SKM-1 (cell line): ENCODE results near the gene BTBD16.

Experiments used
- DNase-seq: peaks from one replicate; lab custom pipeline; 2025; ENCODE audit not compliant: unreplicated experiment; lab: John Stamatoyannopoulos, UW

Gene BTBD16

DNA sequence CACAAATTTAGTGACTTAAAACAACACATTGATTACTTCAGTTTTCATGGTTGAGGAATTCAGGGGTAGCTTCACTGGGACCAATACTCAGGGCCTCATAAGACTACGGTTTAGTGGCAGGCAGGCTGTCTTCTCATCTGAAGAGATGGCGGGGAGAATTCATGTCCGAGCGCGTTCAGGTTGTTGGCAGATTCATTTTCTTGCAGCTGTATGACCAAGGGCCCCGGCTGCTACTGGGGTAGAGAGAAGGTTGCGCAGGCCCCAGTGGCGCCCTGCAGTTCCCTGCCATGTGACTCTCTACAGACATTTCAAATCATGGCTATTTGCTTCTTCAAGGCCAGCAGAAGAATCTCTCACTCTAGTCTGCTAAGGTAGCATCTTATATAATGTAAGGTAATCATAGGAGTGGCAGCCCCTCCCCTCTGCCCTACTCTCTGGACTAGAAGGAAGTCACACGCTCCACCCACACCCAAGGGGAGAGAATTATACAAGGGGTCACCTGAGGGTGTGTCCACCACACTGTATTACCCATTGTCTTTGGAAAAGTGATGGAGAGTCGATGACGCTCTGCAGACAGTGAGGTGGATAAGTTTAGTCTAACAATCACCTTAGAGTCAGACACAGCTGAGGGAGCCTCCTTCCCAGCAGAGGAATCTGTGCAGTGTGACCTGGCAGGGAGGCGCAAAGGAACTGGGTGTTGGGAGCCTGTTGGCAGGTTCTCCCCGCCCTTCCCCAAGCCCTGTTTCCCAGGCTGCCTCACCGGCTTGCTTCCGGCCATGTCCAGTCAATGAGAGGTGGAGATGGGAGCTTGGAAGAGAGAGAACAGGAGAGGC is 67.7 kb downstream of the BTBD16 start:
- DNase-seq, result no peak

DNA sequence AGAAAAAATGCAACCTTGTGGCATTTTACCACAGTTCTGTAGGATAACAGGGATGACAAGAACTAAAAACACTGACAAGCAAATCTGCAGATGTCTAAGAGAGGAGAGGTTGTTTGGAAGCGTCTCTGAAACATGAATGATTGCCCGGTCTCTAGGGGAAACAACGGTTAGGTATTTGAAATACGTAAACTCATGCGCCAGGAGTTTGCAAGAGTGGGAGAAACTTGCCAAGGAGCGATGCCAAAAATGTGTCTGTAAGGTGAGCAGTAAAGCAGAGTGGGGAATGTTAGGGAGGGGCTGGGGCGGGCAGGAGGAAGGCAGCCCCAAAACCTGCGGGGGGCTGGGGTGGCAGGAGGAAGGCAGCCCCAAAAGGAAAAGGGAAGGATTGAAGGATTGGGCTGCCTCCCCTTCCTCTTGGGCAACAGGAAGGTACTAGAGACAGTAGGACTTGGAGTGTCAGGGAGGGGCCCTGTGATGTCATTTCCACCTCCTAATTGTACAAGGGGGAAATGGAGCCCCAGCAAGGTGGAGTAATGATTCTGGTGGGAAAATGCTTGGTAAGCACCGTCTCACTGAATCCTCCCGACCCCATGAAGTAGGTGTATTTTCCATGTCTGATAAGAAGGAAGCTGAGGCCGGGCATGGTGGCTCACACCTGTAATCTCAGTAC is 70.2 kb downstream of the BTBD16 start:
- no peak for DNase-seq

DNA sequence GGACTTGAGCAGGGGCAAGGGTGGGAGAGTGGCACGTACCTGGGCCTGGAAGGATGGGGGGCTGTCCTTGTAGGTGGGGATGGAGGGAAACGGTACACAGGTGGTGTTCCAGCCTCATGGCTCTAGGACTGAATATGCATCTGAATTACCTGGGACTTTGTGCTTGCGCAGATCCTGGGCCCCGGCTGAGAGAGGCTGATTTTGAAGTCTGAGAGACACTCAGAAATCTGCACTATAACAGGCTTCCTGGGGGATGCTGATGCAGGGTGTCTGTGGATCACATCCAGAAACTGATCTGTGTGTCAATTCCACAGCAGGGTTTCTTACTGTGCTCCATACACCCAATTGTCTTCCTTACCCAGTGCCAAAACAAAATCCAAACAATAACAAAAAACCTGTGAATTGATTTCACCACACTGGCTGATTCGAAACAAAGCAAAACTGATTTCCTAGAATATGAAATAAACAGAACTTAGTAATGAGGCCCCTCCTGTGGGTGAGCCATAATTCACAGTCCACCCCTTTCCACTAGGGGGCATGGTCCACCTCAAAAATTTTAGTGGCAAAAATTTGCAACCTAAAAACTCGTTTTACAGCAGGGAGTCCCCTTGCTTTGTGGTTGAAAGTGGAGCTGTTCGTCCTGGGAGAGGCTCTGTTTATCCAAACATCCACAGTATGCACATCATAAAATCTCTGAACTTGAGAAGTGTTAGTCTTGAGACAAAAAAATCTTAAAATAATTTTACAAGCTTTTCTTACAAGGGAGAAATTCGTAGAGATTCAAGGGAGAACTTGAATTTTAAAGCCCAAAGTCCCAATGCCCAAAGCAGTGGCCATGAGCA is 71.4 kb downstream of the BTBD16 start:
- no peak for DNase-seq

DNA sequence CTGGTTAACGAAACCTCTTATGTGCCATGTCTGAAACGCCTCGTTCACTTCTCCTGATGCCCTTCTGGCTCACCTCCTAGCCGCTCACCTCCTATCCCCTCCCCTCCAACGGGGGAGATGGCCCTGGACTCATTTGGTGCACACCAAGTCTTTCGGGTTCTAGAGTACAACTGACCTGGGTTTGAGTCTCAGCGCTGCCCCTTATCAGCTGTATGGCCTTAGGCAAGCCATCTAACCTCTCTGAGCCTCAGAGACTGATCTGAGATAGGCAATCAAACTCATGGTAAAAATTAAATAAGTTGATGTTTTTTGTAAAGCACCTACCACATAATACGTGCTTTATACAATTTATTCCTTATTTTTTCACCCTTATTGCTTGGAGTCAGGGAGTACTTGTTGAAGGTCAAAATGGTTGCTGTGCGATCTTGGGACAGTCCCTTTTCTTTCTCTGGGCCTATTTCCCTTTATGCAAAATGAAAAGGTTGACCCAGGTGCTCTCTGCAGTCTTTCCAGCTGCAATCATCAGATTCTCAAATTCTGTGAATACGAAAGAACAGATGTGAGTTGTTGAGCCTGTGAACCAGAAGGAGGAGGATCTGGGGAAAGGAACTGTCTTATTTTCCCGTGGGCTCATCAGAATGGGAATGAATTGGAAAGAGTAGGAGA is 72.2 kb downstream of the BTBD16 start:
- no peak for DNase-seq

DNA sequence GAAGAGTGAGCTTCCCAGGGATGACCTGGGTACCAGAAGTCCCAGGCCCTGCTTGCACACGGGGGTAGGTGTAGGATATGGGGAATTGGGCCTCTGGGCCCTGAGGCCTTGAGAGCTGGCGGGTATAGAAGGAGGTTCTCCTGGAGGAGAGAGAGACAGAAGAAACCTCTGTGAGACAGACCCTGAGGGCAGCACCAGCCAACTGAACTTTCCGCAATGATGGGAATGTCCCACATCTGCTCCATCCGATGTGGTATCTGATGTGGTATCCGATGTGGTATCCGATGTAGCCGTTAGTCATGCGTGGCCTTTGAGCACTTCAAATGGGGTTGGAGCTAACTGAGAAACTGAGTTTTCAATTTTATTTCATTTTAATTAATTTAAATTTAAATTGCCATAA is 72.8 kb downstream of the BTBD16 start:
- no peak for DNase-seq

DNA sequence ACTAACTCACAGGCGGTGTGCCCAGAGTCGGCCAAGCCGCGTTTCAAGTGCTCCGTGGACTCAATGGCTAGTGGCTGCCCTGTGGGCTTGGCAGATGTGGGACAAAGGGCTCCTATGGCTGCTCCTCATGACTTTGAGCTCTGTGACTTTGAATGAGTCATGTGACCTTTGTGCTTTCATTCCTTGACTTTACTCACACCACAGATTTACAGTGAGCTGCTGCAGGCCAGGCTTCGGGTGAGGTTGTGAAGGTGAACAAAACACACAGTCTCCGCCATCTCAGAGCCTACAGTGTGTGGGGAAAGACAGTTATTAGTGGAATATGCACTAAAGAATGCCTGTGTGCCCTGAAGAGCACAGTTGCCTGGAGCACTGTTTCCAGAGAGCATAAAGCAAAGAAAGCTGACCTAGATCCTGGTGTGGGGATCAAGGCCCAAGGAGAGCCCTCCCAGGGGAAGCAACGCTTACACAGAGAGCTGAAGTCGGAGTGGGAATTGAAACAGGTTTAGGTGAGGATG is 73.7 kb downstream of the BTBD16 start:
- DNase-seq, result no peak

DNA sequence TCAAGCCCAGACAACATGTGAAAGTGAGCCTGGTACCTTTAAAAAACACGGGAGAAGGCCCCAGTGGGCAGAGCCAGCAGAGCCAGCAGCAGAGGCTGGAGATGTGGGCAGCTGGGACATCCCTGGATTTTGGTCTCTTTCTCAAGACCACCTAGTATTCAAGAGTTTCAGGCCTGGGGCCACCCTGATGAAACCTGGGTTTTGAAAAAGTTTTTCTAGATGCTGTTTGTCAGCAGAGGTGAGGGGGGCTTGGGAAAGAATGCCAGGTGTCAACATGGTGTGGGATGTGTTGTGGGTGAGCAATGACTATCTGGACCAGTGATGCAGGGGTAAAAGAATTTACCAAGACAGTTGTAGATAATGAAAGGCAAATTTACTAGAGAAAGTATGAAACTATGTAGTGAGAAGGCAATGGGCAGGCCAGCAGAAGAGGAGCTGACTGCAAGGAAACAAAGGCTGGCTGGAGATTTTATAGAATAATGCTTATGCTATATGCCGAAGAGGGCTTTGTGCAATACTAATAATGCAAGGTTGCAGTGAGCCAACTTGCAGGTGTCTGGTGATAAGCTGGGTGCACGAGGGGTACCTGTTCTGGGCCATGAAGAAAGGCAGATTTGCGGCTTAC is 75.3 kb downstream of the BTBD16 start:
- DNase-seq, result no peak

DNA sequence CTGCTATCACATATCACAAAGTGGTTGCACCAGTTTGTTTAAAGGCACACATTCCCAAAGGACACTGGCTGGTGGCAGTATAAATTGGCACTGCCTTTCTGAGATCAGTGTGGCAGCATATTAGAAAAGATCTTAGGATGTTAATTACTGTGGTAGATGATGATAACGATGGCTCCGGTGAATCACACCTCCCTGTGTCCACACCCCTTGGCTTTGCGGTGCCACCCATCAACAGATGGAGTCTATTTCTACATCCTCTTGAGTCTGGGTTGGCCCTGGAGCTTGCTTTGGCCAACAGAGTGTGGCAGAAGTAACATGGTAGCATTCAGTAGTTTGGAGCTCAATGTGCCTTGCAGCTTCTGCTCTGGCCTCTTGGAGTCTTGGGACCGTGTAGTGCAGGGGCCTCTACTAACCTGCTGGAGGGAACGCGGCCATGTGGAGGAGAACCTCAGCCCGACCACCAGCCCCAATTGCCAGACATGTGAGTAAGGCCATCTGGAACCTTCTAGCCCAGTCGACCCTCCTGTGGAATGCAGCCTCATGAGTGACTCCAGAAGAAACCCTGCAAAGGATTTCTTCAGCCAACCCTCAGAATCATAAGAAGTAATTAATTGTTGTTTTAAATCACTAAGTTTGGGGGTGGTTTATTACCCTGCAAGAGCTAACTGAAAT is 76.2 kb downstream of the BTBD16 start:
- no peak for DNase-seq

DNA sequence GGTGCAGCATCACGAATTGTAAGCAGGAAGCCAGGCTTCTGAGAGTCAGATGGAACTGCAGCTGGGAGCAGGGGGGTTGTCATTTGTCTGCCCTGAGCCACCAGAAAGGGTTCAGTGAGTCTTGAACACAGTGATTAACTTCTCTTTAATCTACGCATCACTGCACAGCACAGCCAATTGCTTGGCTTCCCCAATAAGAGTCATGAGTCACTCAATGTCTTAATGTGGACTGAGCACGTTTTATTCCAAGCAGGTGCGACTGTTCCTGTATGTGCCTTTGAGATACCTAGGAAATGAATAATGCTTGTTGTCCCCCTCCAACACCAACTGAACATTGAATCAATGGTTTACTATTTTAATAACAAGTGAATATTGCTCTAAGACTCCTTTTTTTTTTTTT is 77.4 kb downstream of the BTBD16 start:
- DNase-seq, result no peak

DNA sequence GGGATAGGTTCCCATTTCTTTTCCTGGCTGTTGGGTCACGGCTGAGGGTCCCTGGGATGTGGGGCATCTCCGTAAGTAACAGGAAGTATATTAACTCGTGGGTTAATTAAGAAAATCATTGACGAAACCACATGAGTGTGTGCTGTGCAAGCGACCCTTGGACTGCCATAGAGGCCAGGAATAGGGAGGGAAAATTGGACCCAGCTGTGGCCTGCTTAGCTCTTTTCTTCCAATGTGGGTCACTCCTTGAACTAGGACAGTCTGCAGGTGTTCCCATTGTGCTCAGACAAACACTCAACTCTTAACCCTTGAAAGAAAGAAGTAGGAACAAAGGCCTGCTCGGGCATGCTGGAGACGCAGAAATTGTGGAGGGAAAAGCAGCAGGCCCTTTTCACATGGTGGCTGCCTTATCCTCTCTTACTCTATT is 77.9 kb downstream of the BTBD16 start:
- DNase-seq, result no peak

DNA sequence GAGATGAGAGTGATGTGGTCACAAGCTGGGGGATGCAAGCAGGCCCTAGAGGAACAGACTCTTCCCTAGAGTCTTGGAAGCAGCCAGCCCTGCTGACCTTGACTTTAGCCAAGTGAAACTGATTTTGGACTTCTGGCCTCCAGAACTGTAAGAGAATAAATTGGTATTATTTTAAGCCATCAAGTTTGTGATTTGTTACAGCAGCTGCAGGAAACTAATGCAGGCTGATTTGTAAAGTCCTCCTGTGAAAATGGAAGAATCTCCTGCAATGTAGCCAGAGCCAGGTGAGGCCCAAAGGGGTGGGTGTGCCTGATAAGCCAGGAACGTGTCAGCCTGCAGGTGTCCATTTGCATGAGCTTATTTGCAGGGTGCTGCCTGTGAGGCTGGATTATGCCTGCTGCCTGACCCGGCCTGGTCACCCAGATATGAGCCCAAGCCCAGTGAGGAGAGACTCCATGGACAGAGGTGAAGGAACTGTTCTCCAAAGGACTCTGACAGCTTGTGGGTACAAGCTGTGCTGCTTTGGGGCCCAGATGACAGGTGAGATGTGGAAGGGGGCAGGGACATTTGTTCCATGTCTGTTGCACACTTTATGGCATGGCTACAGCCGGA is 78.8 kb downstream of the BTBD16 start:
- no peak for DNase-seq

DNA sequence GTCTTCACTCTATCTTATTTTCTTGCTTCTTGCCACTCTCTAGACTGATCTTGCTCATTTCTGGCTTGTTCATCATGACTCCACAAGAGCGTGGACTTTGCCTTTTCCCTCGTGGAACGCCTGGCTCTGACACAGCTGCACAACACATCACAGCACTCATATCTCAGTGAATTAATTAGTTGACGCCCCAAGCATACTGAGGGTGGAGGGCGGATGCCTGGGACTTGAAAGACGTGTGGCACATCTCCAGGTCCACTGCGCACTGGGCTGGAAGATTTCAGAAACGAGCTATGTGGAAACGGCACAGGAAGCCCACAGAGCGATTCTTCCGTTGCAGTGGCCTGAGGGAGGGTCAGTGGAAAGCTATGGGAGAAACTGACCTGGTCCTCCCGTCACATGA is 79.8 kb downstream of the BTBD16 start:
- no peak for DNase-seq

DNA sequence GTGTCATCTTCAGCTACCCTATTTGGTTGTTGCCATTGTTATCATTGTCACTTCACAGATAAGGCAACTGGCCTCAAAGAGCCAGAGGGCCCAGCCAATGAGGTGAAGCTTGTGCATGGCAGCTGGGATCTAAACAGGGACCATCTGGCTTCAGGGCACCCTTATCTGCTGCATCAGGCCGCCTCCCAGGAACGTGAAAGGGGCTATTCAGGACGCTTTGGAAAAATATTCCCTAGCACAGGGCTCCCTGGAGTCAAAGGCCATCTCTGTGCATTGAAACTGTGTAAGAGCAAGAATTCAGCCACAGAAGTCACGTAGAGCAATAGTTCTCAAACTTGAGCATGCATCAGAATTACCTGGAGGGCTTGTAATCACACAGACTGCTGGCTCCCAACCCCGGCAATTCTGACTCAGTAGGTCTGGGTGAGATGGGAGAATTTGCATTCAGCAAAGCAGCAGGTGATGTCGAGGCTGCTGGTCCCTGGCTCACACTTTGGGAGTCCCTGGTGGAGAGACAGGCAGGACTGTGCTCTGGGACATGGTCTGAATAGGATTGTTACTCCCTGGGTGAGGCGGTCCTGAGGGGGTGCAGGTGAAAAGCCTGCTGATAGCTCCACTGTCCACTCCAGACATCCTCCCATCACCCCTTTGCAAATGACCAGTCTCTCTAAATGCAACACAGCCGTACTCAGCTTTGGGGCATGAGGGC is 81.9 kb downstream of the BTBD16 start:
- DNase-seq, result no peak

DNA sequence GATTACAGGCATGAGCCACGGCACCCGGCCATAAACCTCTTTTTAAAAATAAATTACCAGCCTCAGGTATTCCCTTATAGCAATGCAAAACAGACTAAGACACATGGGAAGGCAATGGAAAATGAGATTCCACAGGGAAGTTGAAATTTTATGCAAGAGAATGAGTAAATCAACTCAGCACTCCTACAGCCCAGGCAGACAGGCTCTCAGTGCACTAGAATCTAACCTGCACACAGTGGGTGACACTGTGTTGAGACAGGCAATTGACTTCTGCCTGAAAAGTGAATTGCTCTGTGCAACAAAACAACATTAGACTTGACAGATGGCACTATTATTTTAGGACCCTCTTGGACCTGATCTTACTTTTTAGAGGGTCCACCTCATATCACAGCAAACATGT is 83.3 kb downstream of the BTBD16 start:
- no peak for DNase-seq

DNA sequence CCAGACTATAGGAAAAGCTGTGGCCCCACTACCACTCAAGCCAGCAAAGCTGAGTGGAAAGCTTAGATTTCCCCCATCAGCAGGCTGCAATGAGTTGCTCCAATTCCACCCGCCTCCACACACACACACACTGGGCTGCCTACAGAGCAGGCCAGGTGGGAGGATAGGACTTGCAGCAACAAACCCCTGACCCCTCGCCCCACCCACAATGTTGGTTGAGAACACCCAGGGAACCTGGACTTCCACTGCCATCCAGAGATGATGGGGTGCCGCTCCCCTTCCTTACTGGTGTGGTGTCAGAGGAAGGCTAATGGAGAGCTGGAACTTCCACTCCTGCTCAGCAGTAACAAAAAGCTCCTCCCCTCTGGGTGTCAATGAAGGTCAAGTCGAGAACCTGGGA is 86.6 kb downstream of the BTBD16 start:
- DNase-seq, result no peak

DNA sequence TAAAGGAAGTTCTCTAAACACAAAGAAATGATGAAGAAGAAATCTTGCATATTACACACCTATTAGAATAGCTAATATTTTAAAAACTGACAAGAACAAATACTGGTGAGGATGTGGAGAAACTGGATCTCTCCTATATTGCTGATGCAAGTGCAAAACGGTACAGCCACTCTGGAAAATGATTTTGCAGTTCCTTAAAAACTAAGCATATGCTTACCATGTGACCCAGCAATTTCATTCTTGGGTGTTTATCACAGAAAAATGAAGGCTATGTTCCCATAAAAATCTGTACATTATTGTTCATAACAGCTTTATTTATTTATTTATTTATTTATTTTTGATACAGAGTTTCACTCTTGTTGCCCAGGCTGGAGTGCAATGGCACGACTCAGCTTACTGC is 88.5 kb downstream of the BTBD16 start:
- no peak for DNase-seq

DNA sequence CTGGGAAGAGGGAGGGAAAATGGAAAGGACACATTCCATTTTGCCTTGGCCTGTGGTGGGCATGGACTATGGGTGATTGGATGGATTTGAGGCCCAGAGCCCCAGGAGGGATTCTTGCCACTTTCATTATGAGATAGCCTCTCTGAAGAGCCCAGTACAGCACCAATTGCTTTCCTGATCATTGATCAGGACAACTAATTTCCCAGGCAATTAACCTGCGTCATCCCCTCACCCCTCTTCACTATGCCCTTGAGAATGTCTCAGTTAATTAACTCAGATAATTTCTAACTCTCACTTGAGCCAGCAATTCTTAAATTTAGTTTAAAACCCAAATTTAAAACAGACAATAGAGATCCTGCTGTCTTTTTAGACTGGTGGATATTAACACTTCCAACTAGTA is 90.0 kb downstream of the BTBD16 start:
- no peak for DNase-seq

DNA sequence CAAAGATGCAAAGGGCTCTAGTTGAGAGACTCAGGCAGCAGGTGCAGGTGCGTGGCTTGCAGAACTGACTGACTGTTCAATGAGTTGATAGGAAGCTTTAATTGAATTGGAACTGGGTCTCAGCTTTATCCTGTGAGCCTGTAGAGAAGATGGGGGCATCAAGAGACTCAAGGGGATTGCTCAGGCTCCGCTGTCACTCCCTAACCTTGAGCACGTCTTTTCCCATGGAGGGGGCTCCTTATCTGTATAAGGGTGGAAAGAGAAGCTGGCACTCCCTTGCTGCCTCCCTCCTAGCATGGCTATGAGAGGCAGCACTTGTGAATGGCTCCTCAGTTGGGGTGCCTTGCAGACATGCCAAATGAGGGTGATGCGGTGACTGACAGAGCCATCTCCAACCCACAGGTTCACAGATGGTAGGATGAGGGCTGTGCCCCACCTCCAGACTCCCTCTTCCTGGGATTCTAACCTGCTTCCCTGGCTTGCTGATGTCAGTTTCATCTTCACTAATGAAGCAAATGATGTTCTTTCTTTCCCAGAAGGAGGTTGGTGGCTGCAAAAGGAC is 91.0 kb downstream of the BTBD16 start:
- no peak for DNase-seq

DNA sequence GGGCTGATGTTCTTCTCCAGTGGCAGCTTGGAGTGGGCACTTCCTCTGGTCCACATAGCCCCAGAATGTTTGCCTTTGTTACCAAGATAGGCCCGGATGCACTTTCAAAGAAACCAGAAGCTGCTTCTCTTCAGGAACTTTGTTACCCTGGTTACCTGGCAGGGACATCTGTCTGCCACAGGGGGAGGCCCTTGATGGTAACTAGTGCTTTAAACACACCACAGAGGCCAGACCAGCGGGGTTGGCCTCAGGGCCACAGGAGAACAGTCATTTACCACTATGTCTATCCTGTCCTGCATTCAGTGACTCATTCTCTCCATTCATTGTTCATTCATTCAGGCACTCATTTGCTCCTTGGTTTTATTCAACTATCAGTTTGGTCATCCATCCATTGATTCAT is 91.5 kb downstream of the BTBD16 start:
- no peak for DNase-seq
